OCI-LY1 (cell line): ENCODE measurements around the gene ADGRV1.

Experiments
- EZH2 ChIP-seq: fragments of 200-600 bp; sonication (generic), shearing (Covaris generic); IDR thresholded peaks from 2 replicates; pipeline ENCODE4 v1.8.0; 2017; ENCODE audit warnings: borderline replicate concordance, mixed run types, mild to moderate bottlenecking, antibody characterized with exemption, low read length, moderate library complexity, mixed read lengths
- TF ChIP-seq, protein P1 (sequence below): fragments of 200-600 bp; sonication (generic), shearing (Covaris generic); IDR thresholded peaks from 2 replicates; pipeline ENCODE4 v1.5.1; 2017; ENCODE audit warnings: mild to moderate bottlenecking, antibody characterized with exemption, low read length, moderate library complexity, mixed read lengths

DNA sequence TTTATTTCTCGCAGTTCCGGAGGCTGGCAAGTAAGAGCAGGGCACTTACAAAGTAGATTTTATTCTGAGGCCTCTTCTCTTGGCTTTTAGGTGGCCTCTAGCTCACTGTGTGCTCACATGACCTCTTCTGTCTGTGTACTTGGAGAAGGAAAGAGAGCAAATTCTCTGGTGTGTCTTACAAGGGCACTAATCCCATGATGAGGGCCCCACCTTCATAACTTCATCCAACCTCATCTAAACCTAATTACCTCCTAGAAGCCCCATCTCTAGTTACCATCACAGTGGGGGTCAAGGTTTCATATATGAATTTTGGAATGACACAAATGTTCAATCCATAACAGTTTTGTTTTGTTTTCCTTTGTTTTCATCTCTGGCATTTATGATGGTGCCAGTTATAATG is 376.1 kb downstream of the ADGRV1 start:
- TF ChIP-seq, protein P1, sequence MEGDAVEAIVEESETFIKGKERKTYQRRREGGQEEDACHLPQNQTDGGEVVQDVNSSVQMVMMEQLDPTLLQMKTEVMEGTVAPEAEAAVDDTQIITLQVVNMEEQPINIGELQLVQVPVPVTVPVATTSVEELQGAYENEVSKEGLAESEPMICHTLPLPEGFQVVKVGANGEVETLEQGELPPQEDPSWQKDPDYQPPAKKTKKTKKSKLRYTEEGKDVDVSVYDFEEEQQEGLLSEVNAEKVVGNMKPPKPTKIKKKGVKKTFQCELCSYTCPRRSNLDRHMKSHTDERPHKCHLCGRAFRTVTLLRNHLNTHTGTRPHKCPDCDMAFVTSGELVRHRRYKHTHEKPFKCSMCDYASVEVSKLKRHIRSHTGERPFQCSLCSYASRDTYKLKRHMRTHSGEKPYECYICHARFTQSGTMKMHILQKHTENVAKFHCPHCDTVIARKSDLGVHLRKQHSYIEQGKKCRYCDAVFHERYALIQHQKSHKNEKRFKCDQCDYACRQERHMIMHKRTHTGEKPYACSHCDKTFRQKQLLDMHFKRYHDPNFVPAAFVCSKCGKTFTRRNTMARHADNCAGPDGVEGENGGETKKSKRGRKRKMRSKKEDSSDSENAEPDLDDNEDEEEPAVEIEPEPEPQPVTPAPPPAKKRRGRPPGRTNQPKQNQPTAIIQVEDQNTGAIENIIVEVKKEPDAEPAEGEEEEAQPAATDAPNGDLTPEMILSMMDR, result no peak
- no peak for TF ChIP-seq EZH2
